ENCODE measurements around the gene SPATA2.

Gene SPATA2

GRCh38 chr20:49929142-49929494 is 13.8 kb upstream of the SPATA2 start:
- no peak for DNase-seq

GRCh38 chr20:49928411-49929141 is 13.2 kb upstream of the SPATA2 start:
- DNase-seq: peak; percentile 78

GRCh38 chr20:49925901-49926454 is 10.6 kb upstream of the SPATA2 start:
- no peak for DNase-seq

GRCh38 chr20:49924247-49924646 is 8.9 kb upstream of the SPATA2 start:
- no peak for DNase-seq

GRCh38 chr20:49919461-49919860 is 4.1 kb upstream of the SPATA2 start:
- DNase-seq: no peak

- DNase-seq: no peak
These were observed 3.7 kb upstream of the SPATA2 start for GRCh38 chr20:49919009-49919408.

- no peak for DNase-seq
These were observed 3.1 kb upstream of the SPATA2 start for GRCh38 chr20:49918446-49918845.

GRCh38 chr20:49916146-49917002 is 1.0 kb upstream of the SPATA2 start:
- DNase-seq: no peak

GRCh38 chr20:49915118-49915379 is 280 bp downstream of the SPATA2 start:
- DNase-seq: no peak

- DNase-seq: no peak
These were observed 815 bp downstream of the SPATA2 start for GRCh38 chr20:49914310-49915117.

GRCh38 chr20:49913399-49914047 is 1.8 kb downstream of the SPATA2 start:
- DNase-seq: no peak

- no peak for DNase-seq
These were observed 5.0 kb downstream of the SPATA2 start for GRCh38 chr20:49910340-49910706.

GRCh38 chr20:49909499-49910339 is 5.6 kb downstream of the SPATA2 start:
- DNase-seq: no peak

- no peak for DNase-seq
These were observed 7.1 kb downstream of the SPATA2 start for GRCh38 chr20:49908258-49908565.

GRCh38 chr20:49907405-49908257 is 7.7 kb downstream of the SPATA2 start:
- DNase-seq: no peak

GRCh38 chr20:49906615-49907154 is 8.6 kb downstream of the SPATA2 start:
- no peak for DNase-seq

- DNase-seq: no peak
These were observed 9.2 kb downstream of the SPATA2 start for GRCh38 chr20:49906101-49906604.

- no peak for DNase-seq
These were observed 9.8 kb downstream of the SPATA2 start for GRCh38 chr20:49905415-49906091.

- no peak for DNase-seq
These were observed 10.7 kb downstream of the SPATA2 start for GRCh38 chr20:49904440-49905214.
